Measurements from ENCODE around the gene RECK. TPM values are rescaled to one million over a fixed set of nuclear protein-coding genes. Genes with fewer than 3 reads are reported as not detected.

The RECK gene
- total and polyA plus RNA-seq, 2 experiments from 2014 or later: 8.1 to 11.6 TPM

GRCh38 chr9:36156116-36156515 is 119.4 kb downstream of the RECK start (continued):
- TF ChIP-seq ZNF462 (CRISPR knock-in tag; IDR thresholded peaks at IDR 0.05): no peak

GRCh38 chr9:36158122-36158521 is 121.4 kb downstream of the RECK start:
- Histone ChIP-seq H3K79me2 (replicated peaks; ENCODE audit: insufficient read depth) (no peaks in the 10 kb centered on the region), H3K4me1 (ENCODE audit: insufficient read depth) (peaks cover 11% of the 10 kb centered on the region; the same call in 1 of the 2 replicates), H3K27me3 (ENCODE audit: insufficient read depth) (no peaks in the 10 kb centered on the region), H3K4me3 (no peak overlapping the region), H3K36me3 (ENCODE audit: insufficient read depth) (no peaks in the 10 kb centered on the region), H3K27ac (ENCODE audit: low read depth) (no peak overlapping the region), H4K20me1 (replicated peaks; ENCODE audit: insufficient read depth) (no peaks in the 10 kb centered on the region), H3F3A (replicated peaks; ENCODE audit: low read depth) (peaks cover 4% of the 10 kb centered on the region; the same call in 1 of the 2 replicates), H3K4me2 (no peak overlapping the region), H3K9me2 (ENCODE audit: insufficient read depth) (peaks cover 3% of the 10 kb centered on the region; the same call in 1 of the 2 replicates), H2AFZ (no peak overlapping the region)
- ATAC-seq: no peak
- Mint-ChIP-seq H3K27me3 (ENCODE audit: insufficient read depth, low read depth, poor library complexity) (peaks cover 16% of the 10 kb centered on the region), H3K4me1 (peaks cover 29% of the 10 kb centered on the region), H3K36me3 (ENCODE audit: low read depth) (peaks cover 31% of the 10 kb centered on the region), H3K4me3 (no peak overlapping the region), H3K9me3 (peaks cover 28% of the 10 kb centered on the region), H3K27ac (no peak overlapping the region)
- TF ChIP-seq ZNF331 (CRISPR knock-in tag; IDR thresholded peaks at IDR 0.05; ENCODE audit: low read depth) (no peak), CREB1 (CRISPR knock-in tag; IDR thresholded peaks at IDR 0.05; ENCODE audit: low read depth) (no peak), NANOG (IDR thresholded peaks at IDR 0.05; ENCODE audit: borderline replicate concordance) (no peak), EZH2 (IDR thresholded peaks at IDR 0.05; ENCODE audit: low read depth, unreplicated experiment) (no peak)
- DNase-seq (ENCODE audit: low spot score): no peak
